Activated CD4-positive, alpha-beta memory T cell treated with anti-CD3 and anti-CD28 coated beads, Interleukin-2, amount 10 ng/mL, durations not matched to agents 7 days and 5 days (primary cell): ENCODE measurements around the gene KIF2C. TPM values are rescaled to one million over a fixed set of nuclear protein-coding genes. Genes with fewer than 3 reads are reported as not detected.
"Not testable (repeated sequence)": the region's sequence is repeated elsewhere in the genome, so short reads cannot be mapped to it uniquely, and the experiment has no call there.

ENCODE experiments used
- CTCF ChIA-PET: fragments of 350-600 bp; sonication (Branson Sonifier 250); formaldehyde crosslinking; loops from one replicate; lab custom pipeline; 2021; ENCODE audit warnings: antibody characterized with exemption, inconsistent platforms; lab: Charles Lee
- POLR2A ChIA-PET: fragments of 350-600 bp; sonication (Branson Sonifier 250); formaldehyde crosslinking; loops from one replicate; lab custom pipeline; 2021; ENCODE audit warnings: antibody characterized with exemption; lab: Charles Lee
- DNase-seq: peaks from one replicate; pipeline ENCODE4 v3.0.0-alpha.2; 2020
- H3K27ac Mint-ChIP-seq: one replicate; pipeline ENCODE4 v1.8.0; 2021; ENCODE audit warnings: mild to moderate bottlenecking, mixed read lengths
- H3K27me3 Mint-ChIP-seq: one replicate; pipeline ENCODE4 v1.8.0; 2021; ENCODE audit warnings: mixed read lengths
- H3K36me3 Mint-ChIP-seq: one replicate; pipeline ENCODE4 v1.8.0; 2021; ENCODE audit warnings: low read depth, mixed read lengths
- H3K4me1 Mint-ChIP-seq: one replicate; pipeline ENCODE4 v1.8.0; 2021; ENCODE audit warnings: mixed read lengths
- H3K4me3 Mint-ChIP-seq: one replicate; pipeline ENCODE4 v1.8.0; 2021; ENCODE audit warnings: mild to moderate bottlenecking, mixed read lengths
- H3K9me3 Mint-ChIP-seq: one replicate; pipeline ENCODE4 v1.8.0; 2021; ENCODE audit warnings: mixed read lengths
- total RNA-seq, 2 experiments: library from RNA; stranded (reverse); gene quantifications; one replicate each; pipeline ENCODE4 v1.2.3, GENCODE V29; 2021

The KIF2C gene
- total RNA-seq, 2 experiments from 2014 or later, result 105 to 106 TPM

- H3K4me3 Mint-ChIP-seq, result no peak overlapping the region
- DNase-seq, result no peak
- no peaks in the 10 kb centered on the region for H3K27me3 Mint-ChIP-seq
- peaks cover 33% of the 10 kb centered on the region for H3K4me1 Mint-ChIP-seq
- CTCF ChIA-PET, result interaction anchor here (0.6 to 3.3 kb wide), 12 partner anchors 11 to 899 kb away, joined by 3 to 18 read pairs (median 3); partner anchors contain the start of genes BTBD19, GPBP1L1, PLK3 and RNU5D-1
- peaks cover 5% of the 10 kb centered on the region for H3K36me3 Mint-ChIP-seq
- no peaks in the 10 kb centered on the region for H3K9me3 Mint-ChIP-seq
- POLR2A ChIA-PET, result interaction anchor here (1.3 to 17.1 kb wide), 7 partner anchors 11 to 223 kb away, joined by 3 to 454 read pairs (median 30); partner anchors contain the start of genes BTBD19, DYNLT4, HECTD3 and RNU5D-1
- no peak overlapping the region for H3K27ac Mint-ChIP-seq
Observed at GRCh38 chr1:44787506-44787905, 47.9 kb downstream of the KIF2C start.

GRCh38 chr1:44788120-44788860 is 48.7 kb downstream of the KIF2C start, which contains the start of gene BEST4:
BEST4 (minus strand) TSS chr1:44788170; CDS start chr1:44787705, 465 bp downstream.
- ChIA-PET CTCF (interaction anchor here (0.7 to 2.4 kb wide), 5 partner anchors 8 to 57 kb away, joined by 3 to 13 read pairs (median 6); partner anchors contain the start of genes PLK3 and RNU5D-1), POLR2A (interaction anchor here (0.9 to 17.1 kb wide), 8 partner anchors 9 to 223 kb away, joined by 3 to 454 read pairs (median 23); partner anchors contain the start of genes BTBD19, DYNLT4, HECTD3 and PLK3)
- H3K27me3 Mint-ChIP-seq, result no peaks in the 10 kb centered on the region
- no peaks in the 10 kb centered on the region for H3K9me3 Mint-ChIP-seq
- no peak for DNase-seq
- H3K4me1 Mint-ChIP-seq, result peaks cover 28% of the 10 kb centered on the region
- H3K4me3 Mint-ChIP-seq, result no peak within 1 kb of the TSS
- H3K36me3 Mint-ChIP-seq, result peaks cover under 1% of the 10 kb centered on the region
- H3K27ac Mint-ChIP-seq, result no peak within 1 kb of the TSS

- ChIA-PET POLR2A (interaction anchor here (1.0 to 12.4 kb wide), 10 partner anchors 9 to 512 kb away, joined by 3 to 195 read pairs (median 9); partner anchors contain the start of genes BTBD19, DYNLT4, EIF2B3 and PLK3), CTCF (interaction anchor here (1.3 to 3.6 kb wide), 5 partner anchors 9 to 220 kb away, joined by 5 to 16 read pairs (median 11); partner anchors contain the start of genes HECTD3, PLK3, RNU5D-1 and UROD)
- Mint-ChIP-seq H3K9me3 (no peaks in the 10 kb centered on the region), H3K36me3 (no peaks in the 10 kb centered on the region), H3K4me3 (no peak overlapping the region), H3K4me1 (peaks cover 7% of the 10 kb centered on the region), H3K27ac (no peak overlapping the region), H3K27me3 (no peaks in the 10 kb centered on the region)
- DNase-seq, result no peak
Observed at GRCh38 chr1:44790968-44791801, 51.5 kb downstream of the KIF2C start.

GRCh38 chr1:44792736-44793502 is 53.3 kb downstream of the KIF2C start:
- no peak overlapping the region for H3K4me3 Mint-ChIP-seq
- H3K9me3 Mint-ChIP-seq, result no peaks in the 10 kb centered on the region
- ChIA-PET POLR2A (interaction anchor here (0.7 to 3.0 kb wide), 14 partner anchors 8 to 729 kb away, joined by 3 to 41 read pairs (median 8); partner anchors contain the start of genes BTBD19, DYNLT4, HECTD3 and PRDX1), CTCF (interaction anchor here (0.9 to 3.6 kb wide), 15 partner anchors 9 to 700 kb away, joined by 3 to 27 read pairs (median 6); partner anchors contain the start of genes HECTD3, RNU5D-1, RPS8 and UROD)
- peaks cover 2% of the 10 kb centered on the region for H3K4me1 Mint-ChIP-seq
- no peak for DNase-seq
- no peaks in the 10 kb centered on the region for H3K27me3 Mint-ChIP-seq
- H3K36me3 Mint-ChIP-seq, result no peaks in the 10 kb centered on the region
- H3K27ac Mint-ChIP-seq, result no peak overlapping the region

- H3K36me3 Mint-ChIP-seq, result peaks cover 20% of the 10 kb centered on the region
- CTCF ChIA-PET, result interaction anchor here (2.7 to 6.4 kb wide), 3 partner anchors 11 to 22 kb away, joined by 11 to 76 read pairs (median 16); partner anchors contain the start of gene BTBD19
- not testable (repeated sequence) for H3K27ac Mint-ChIP-seq, H3K4me3 Mint-ChIP-seq, H3K27me3 Mint-ChIP-seq, DNase-seq, H3K9me3 Mint-ChIP-seq
- peaks cover 29% of the 10 kb centered on the region for H3K4me1 Mint-ChIP-seq
- POLR2A ChIA-PET, result interaction anchor here (1.3 to 16.4 kb wide), 6 partner anchors 12 to 76 kb away, joined by 5 to 960 read pairs (median 18); partner anchors contain the start of gene RNU5D-1
Observed at GRCh38 chr1:44797886-44798285, 58.2 kb downstream of the KIF2C start.

- Mint-ChIP-seq H3K27ac (peak overlapping the region; percentile 98), H3K4me1 (peaks cover 36% of the 10 kb centered on the region), H3K4me3 (no peak overlapping the region), H3K9me3 (no peaks in the 10 kb centered on the region), H3K27me3 (no peaks in the 10 kb centered on the region), H3K36me3 (peaks cover 28% of the 10 kb centered on the region)
- POLR2A ChIA-PET, result interaction anchor here (1.2 to 16.4 kb wide), 9 partner anchors 10 to 212 kb away, joined by 3 to 960 read pairs (median 19); partner anchors contain the start of genes BTBD19, EIF2B3, HECTD3 and RNU5D-1
- CTCF ChIA-PET, result interaction anchor here (0.7 to 6.4 kb wide), 8 partner anchors 10 to 213 kb away, joined by 3 to 76 read pairs (median 8); partner anchors contain the start of genes BTBD19, HECTD3 and UROD
- DNase-seq, result no peak
Observed at GRCh38 chr1:44798481-44799365, 59.1 kb downstream of the KIF2C start.

GRCh38 chr1:44799770-44800584 is 60.3 kb downstream of the KIF2C start, which contains the start of gene PLK3:
PLK3 (plus strand) TSS chr1:44800377; CDS start chr1:44800464, 87 bp downstream.
- peak; percentile 98 for DNase-seq
- no peaks in the 10 kb centered on the region for H3K27me3 Mint-ChIP-seq
- POLR2A ChIA-PET, result interaction anchor here (0.7 to 16.4 kb wide), 25 partner anchors 10 to 700 kb away, joined by 3 to 960 read pairs (median 4); partner anchors contain the start of genes BTBD19, CCDC163, EIF2B3 and HECTD3
- CTCF ChIA-PET, result interaction anchor here (0.6 to 6.4 kb wide), 24 partner anchors 10 to 1503 kb away, joined by 3 to 76 read pairs (median 4); partner anchors contain the start of genes BEST4, BTBD19, HECTD3 and LRRC41
- H3K36me3 Mint-ChIP-seq, result peaks cover 40% of the 10 kb centered on the region
- peaks cover 47% of the 10 kb centered on the region for H3K4me1 Mint-ChIP-seq
- H3K4me3 Mint-ChIP-seq, result peak within 1 kb of the TSS; percentile 90
- H3K27ac Mint-ChIP-seq, result peak within 1 kb of the TSS; percentile 98
- H3K9me3 Mint-ChIP-seq, result no peaks in the 10 kb centered on the region

GRCh38 chr1:44801491-44802305 is 62.1 kb downstream of the KIF2C start:
- CTCF ChIA-PET, result interaction anchor here (0.6 to 6.4 kb wide), 7 partner anchors 8 to 547 kb away, joined by 5 to 76 read pairs (median 16); partner anchors contain the start of genes BEST4 and BTBD19
- Mint-ChIP-seq H3K4me1 (peaks cover 59% of the 10 kb centered on the region), H3K27me3 (no peaks in the 10 kb centered on the region), H3K36me3 (peaks cover 52% of the 10 kb centered on the region), H3K27ac (peak overlapping the region; percentile 96), H3K4me3 (peak overlapping the region; percentile 90), H3K9me3 (no peaks in the 10 kb centered on the region)
- POLR2A ChIA-PET, result interaction anchor here (0.6 to 16.4 kb wide), 16 partner anchors 8 to 538 kb away, joined by 3 to 960 read pairs (median 14); partner anchors contain the start of genes BTBD19, EIF2B3, HECTD3 and MUTYH
- no peak for DNase-seq
